ENCODE data around the gene ERCC4. TPM values are rescaled to one million over a fixed set of nuclear protein-coding genes. Genes with fewer than 3 reads are reported as not detected.

The ERCC4 gene
- total RNA-seq, 2 donors from 2014 or later, result 6.1 to 11.2 TPM

- ATAC-seq (replicated peaks), result no peak
- Mint-ChIP-seq H3K27me3 (peaks cover 16% of the 10 kb centered on the region), H3K4me3 (no peak overlapping the region), H3K36me3 (ENCODE audit: low read depth) (no peaks in the 10 kb centered on the region), H3K27ac (no peak overlapping the region), H3K4me1 (no peaks in the 10 kb centered on the region), H3K9me3 (no peaks in the 10 kb centered on the region)
These were observed 80.0 kb downstream of the ERCC4 start for GRCh38 chr16:13999895-14000425.

DNA sequence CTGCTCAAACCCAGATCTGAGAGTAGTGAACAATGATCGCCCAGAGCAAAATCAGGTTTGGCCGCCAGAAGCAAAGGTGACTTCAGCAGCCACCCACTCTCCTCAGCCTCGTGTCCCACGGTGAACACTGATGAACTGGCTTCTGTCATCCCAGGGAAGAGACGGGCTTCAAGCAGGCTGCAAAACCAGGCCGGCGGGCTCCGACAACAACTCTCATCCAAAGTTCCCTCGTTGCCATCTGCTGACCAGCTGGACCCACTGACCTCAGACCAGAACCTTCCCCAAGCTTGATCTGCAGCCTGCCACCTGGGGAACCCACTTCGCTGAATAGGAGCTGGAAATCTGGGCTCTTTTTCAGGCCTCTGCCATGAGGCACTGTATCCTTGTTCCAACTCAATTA is 81.6 kb downstream of the ERCC4 start:
- no peaks in the 10 kb centered on the region for H3K9me3 Mint-ChIP-seq
- no peaks in the 10 kb centered on the region for H3K4me1 Mint-ChIP-seq
- no peak for ATAC-seq (replicated peaks)
- H3K27ac Mint-ChIP-seq, result no peak overlapping the region
- no peak overlapping the region for H3K4me3 Mint-ChIP-seq
- no peaks in the 10 kb centered on the region for H3K36me3 Mint-ChIP-seq (ENCODE audit: low read depth)
- peaks cover 16% of the 10 kb centered on the region for H3K27me3 Mint-ChIP-seq

Other genes with a start within 250 kb of the ERCC4 start
- 10 to 100 TPM; 18.2 to 18.8 TPM for gene MRTFB, start 151.2 kb downstream of the ERCC4 start, total RNA-seq